GM18519 (cell line): ENCODE results near the gene CXXC4.

ENCODE experiments used
- ATAC-seq: cut with Tn5 transposase; IDR thresholded peaks from one replicate; pipeline ENCODE4 v1.9.1; 2021; ENCODE audit warnings: mild to moderate bottlenecking, moderate library complexity; ENCODE audit not compliant: unreplicated experiment, low FRiP score

CXXC4 gene

DNA sequence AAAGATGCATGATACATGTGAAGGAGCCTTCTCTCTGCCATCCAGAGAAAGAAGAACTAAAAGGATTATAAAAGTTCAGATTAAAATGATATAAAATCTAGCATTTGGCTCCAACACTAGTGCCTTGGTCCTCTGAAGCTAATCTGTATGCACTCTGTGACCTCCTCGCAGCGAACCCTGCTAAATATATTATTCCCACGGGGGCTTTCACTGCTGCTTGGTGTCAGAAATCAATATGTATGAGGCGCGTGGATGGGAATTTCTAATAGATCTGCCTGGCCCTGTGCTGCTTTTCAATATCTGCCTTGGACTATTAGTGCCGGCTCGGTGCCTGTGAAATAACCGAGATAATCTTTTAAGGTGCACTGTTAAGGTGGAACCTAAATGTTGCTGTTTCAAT is 69.7 kb downstream of the CXXC4 start:
- ATAC-seq: no peak

- ATAC-seq: no peak
Measured at GRCh38 chr4:104424475-104424941, 70.2 kb downstream of the CXXC4 start.

GRCh38 chr4:104421566-104421965 is 73.1 kb downstream of the CXXC4 start:
- no peak for ATAC-seq

DNA sequence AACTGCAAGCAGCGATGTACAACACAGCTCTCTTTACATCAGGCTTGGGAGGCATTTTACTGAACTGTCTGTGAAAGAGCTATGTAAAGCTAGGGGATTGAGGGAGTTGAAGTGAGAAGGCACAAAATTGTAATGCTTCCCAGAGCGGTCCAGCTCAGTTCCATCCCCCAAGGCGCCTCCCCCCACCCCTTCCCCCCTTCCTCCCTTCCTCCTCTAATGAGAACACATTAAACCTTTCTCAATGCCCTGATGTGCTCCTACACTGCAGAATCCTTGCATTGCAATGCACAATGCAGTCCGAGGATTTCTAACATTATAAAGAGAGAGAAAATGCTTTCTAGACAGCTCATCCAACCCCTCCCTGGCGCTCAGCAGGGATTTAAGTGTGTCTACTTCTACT is 73.9 kb downstream of the CXXC4 start:
- ATAC-seq: no peak
